Left renal cortex interstitium (tissue), 4 donors: Measurements from ENCODE around the gene COQ10A. TPM values are rescaled to one million over a fixed set of nuclear protein-coding genes. Genes with fewer than 3 reads are reported as not detected.
A peak's percentile ranks its signal among the peaks of the same experiment; 100 is the strongest.
"Not testable (repeated sequence)": the region's sequence is repeated elsewhere in the genome, so short reads cannot be mapped to it uniquely, and the experiment has no call there.

Source experiments
- DNase-seq, 4 donors: peaks; one replicate each; pipeline ENCODE4 v3.0.0-alpha.2; 2013; ENCODE audit warnings: low read depth in 4 of 4, low spot score in 2 of 4, missing footprints in 1 of 4
- polyA plus RNA-seq, 4 donors: library from polyadenylated mRNA; unstranded; fragments of 120-200 nt; gene quantifications; one replicate each; pipeline ENCODE4 v1.2.1, GENCODE V29; 2013; ENCODE audit not compliant: insufficient read length in 4 of 4

Gene COQ10A
- polyA plus RNA-seq, 4 donors, result 13.3 to 20.7 (median 19.0) TPM

- DNase-seq, result no peak
Observed at GRCh38 chr12:56241424-56242303, 25.1 kb upstream of the COQ10A start.

DNA sequence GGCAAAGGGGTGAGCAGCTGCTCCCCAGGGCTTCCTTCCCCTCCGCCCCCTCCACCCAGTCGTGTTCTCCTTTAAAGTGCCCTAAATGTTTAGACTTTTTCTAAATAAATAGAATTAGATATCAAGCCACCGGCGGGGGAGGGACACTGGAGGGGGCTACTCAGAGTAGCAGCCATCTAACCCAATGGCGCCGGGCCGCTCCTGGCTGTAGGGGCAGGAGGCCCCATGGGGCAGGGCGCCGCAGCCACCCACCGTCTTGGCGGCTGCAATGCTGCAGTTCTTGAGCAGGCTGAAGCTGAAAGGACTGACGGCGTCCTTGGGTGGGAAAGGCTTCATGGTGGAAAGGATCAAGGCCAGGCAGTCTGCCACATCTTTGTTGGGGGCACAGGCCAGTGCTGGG is 23.8 kb upstream of the COQ10A start:
- no peak for DNase-seq

GRCh38 chr12:56243731-56244181 is 23.0 kb upstream of the COQ10A start:
- DNase-seq, result no peak

DNA sequence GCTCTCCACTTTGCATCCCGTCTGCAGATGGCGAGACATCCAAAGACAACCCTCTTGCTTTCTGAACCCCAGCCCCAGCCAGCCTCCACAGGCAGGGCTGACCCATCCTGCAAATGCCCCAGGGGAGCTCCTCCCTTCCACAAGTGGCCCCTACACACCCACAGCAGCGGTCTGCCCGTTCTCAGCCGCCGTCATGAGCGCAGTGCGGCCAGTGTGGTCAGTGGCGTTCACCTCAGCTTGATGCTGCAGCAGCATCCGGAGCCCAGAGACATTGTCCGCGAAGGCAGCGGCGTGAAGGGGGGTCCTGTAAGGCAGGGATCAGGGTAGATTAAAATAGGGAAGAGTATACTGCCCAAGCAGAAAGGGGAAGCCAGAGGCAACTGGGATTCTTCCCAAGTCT is 22.2 kb upstream of the COQ10A start:
- no peak for DNase-seq

DNA sequence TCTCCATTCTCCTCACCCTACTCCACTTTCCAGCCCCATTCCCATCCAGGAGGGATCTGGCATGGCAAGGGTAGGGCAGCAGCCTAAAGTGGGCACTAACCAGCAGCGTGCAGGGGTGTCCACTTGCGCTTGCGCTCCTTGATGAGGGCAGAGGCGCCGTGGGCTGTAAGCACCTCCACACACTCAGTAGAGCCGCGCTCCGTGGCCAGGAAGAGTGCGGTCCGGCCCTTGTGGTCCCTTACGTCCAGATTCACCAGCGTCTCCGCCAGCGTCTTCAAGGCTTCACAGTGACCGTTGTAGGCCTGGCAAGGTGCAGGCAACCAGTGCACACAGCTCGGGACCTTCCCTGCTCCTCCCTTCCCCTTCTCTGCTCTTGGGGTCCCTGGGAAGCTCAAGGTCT is 18.8 kb upstream of the COQ10A start:
- no peak for DNase-seq

DNA sequence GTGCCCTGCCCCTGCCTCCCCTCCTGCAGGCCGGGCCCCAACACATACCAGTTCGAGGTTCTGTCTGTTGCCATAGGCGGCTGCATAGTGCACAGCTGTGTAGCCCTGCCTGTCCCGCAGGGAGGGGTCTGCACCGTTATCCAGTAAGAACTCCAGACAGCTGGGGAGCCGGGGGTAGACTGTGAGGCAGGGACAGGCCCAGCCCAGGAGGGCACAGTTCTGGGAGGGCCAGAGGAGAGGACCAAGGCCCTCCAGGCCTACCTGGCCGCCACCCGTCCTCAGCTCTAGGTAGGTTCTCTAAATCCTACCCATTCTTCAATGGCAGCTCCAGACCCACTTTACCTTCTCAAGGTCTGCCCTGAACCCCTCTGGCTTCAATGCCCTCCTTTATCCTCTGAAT is 18.0 kb upstream of the COQ10A start:
- no peak for DNase-seq

DNA sequence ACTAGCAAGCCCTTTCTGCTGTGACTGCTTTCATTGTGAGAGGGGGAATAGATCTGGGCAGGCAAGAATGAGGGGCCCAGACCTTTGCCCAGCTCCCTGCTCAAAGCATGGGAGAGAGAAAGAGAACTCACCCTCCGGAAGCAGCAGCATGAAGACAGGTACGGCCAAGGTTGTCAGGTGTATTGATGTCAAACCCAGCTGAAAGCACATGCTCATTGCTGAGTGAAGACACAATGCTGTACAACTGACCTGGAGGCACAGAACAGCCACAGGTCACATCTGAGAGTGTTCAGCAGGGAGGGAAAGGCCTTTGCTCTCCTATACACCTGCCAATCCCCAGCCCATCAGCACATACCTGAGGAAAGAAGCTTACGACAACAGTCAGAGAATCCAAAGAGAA is 14.1 kb upstream of the COQ10A start:
- no peak for DNase-seq

- no peak for DNase-seq
Observed at GRCh38 chr12:56253091-56253490, 13.7 kb upstream of the COQ10A start.

GRCh38 chr12:56255671-56256070 is 11.1 kb upstream of the COQ10A start:
- no peak for DNase-seq

GRCh38 chr12:56256326-56256960 is 10.3 kb upstream of the COQ10A start:
- no peak for DNase-seq

DNA sequence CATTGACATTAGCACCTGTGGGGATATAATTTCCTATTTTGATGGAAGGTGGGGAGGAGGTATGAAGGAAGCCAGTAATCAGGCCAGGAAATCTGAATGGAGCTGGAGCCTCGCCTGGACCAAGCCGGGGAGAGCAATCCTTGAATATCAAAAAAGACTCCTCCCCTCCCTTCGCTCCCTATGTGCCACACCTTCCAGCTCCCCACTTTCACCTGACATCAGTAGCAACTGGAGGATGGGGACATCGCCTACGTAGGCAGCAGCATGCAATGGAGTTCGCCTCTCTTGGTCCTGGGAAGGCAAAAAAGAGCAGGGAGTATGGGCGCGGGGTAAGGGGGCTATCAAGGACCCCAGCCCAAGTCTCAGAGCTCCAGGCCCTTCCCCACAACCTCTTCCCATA is 9.7 kb upstream of the COQ10A start:
- no peak for DNase-seq

DNA sequence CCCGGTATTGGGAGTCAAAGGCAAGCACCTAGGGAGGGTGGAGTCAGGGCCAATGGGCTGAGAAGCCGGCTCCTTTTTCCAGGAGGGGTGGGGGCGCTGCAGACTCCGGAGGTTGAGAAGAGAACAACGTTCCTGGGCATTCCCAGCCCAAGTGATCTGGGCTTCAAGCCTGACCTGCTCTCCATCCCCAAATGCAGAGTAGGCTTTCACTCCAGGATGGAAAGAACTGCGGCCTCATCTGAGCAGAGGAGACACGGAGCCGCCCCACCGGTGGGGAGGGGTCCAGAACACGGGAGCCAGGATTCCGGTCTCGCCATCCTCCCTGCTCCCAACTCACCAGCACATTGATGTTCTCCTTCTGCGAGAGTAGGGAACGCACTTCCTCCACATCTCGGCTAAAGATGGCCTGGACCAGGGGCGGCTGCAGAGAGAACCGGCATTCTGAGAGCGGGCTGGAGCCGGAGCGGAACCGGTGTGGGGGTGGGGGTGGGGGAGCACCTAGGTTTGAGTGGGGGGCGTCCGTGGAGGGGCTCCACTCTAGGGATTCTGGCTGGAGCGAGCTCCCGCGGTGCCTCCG is 9.2 kb upstream of the COQ10A start:
- DNase-seq, result peak in 3 of 4 donors; percentile 15 to 32 (median 27)

DNA sequence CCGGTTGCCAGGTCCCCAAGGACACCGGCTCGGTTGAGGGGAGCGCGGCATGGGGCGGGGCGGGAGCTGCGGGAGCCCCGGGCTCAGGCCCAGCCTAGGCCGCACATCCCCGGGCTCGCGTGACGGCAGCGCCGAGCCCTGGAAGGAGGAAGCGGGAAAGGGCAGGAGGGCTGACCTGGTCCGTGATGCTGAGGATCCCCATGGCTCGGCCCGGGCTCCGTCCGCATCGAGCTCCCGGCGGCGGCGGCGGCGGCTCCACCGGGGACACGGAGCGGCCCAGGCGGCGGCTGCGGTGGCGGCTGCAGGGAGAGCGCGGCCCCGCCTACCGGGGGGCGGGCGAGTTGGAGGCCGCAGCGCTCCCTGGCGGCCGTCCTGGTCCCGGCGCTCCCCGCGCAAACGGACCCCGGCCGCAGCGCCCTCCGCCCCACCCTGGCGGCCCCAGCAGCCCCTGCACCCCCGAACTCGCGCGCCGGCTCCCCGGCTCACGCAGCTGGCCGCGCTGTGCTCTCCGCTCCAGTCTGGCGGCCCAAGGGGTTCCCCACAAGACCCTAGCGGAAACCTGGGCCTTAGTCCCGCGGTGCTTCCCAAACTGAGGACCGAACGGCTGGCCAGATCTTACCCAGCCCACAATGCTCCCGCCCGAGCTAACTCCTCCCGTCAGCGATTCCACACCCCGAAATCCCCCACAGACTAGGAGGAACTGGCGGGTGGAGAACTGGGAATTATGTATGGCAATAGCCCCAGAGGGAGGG is 8.5 kb upstream of the COQ10A start, which contains the start of gene ANKRD52:
ANKRD52 (minus strand) TSS at position 317 of the 752 bp plus-strand sequence; CDS start at position 202, 115 bp downstream.
- peak; percentile 64 to 79 (median 72) for DNase-seq

GRCh38 chr12:56258820-56259183 is 7.9 kb upstream of the COQ10A start:
- DNase-seq, result no peak

DNA sequence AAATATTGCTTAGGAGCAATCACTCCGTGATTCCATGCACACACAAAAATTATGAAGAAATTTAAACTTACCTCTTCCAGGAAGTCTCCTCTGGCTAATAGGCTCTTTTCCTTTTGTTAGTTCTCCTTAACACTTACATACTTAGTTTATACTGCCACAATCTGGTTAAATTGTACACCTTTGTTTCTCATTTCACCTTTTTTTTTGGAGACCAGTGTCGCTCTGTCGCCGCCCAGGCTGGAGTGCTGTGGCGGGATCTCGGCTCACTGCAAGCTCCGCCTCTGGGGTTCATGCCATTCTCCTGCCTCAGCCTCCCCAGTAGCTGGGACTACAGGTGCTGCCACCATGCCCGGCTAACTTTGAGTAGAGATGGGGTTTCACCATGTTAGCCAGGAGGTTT is 6.4 kb upstream of the COQ10A start:
- no peak for DNase-seq

DNA sequence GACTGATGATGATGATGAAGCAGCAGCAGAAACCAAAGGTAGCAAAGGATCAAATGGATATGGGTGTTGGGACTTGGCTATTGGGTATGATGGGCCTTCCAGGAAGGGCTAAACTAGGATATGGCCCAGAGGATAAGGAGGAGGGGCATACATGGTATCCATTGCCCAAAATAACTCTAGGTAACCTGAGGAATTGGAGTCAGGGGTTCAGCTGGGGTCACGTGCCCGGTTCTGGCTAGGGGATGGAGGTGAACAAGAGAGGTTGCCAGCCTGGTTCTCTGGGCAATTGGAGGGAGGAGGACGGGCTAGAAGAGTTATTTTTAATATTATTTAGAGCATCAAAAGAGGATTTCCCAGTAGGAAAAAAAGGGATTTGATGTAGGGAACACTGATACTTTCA is 5.8 kb upstream of the COQ10A start:
- no peak for DNase-seq

DNA sequence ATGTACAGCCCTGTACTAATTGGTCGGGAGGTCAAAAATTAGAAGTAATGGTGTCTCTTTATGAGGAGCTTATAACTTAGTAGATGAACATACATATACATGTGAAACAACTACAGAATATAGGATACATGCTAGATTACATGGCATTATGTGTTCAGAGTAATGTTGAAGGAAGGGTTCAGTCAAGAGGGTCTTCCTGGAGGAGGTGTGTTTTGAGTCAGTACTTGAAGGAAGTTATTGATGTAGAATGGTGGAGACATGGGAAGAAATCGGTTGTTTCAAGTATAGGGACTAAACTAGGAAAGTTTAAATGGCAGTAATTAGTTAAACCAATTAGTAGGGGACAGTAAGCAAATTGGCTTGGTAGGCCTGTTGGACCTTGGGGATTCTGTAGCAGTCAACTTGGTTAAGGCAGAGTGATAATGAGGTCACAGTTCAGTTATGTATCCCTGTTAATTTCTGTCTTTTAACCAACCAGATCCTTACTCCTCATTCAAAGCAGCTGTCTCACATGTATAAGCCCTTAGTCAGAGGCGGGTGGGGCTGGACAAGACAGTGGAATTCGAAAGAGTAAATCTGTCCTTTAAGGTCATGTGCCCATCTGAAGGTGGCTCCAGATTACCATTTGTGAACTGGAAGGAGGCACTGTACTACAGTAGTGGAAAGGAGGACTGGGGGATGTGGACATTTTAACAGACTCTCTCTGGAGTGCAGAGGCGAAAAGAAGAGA is 5.1 kb upstream of the COQ10A start:
- DNase-seq, result no peak

DNA sequence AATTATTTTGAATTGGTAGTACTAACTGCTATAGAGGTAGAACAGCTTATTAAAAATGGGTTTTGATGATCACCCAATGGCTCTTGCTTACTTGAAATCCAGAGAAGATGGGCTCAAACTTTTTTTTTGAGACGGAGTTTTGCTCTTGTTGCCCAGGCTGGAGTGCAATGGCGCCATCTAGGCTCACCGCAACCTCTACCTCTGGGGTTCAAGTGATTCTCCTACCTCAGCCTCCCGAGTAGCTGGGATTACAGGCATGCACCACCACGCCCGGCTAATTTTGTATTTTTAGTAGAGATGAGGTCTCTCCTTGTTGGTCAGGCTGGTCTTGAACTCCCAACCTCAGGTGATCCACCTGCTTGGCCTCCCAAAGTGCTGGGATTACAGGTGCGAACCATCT is 3.8 kb upstream of the COQ10A start:
- DNase-seq, result not testable (repeated sequence)

GRCh38 chr12:56266068-56266692 is 562 bp upstream of the COQ10A start:
- not testable (repeated sequence) for DNase-seq
